Mesenchymal stem cell (in vitro differentiated cells and primary cell): Measurements from ENCODE around the gene LAMA4.

Experiments
- DNase-seq: peaks from one replicate; pipeline ENCODE4 v3.0.0-alpha.2; 2013
- H2AFZ ChIP-seq: one replicate; pipeline ENCODE4 v1.6.1; 2013; ENCODE audit warnings: low read depth, mild to moderate bottlenecking, control low read depth, inconsistent platforms, low read length, moderate library complexity
- H2AK5ac ChIP-seq: 2 replicates; pipeline ENCODE4 v1.6.1; 2013; ENCODE audit warnings: low read length, moderate library complexity, mild to moderate bottlenecking, inconsistent platforms; ENCODE audit not compliant: severe bottlenecking
- H2BK120ac ChIP-seq: one replicate; pipeline ENCODE4 v1.6.1; 2013; ENCODE audit warnings: low read depth, mild to moderate bottlenecking, inconsistent platforms, low read length, moderate library complexity
- H2BK12ac ChIP-seq, 2 experiments: one replicate each; pipeline ENCODE4 v1.6.1; 2013; ENCODE audit warnings: inconsistent platforms in 2 of 2, low read length in 2 of 2, mild to moderate bottlenecking in 2 of 2, moderate library complexity in 2 of 2, control low read depth in 1 of 2
- H2BK15ac ChIP-seq: one replicate; pipeline ENCODE4 v1.6.1; 2013; ENCODE audit warnings: mild to moderate bottlenecking, low read depth, inconsistent platforms; ENCODE audit not compliant: poor library complexity, severe bottlenecking
- H2BK5ac ChIP-seq: 2 replicates; pipeline ENCODE4 v1.6.1; 2013; ENCODE audit warnings: low read depth, mild to moderate bottlenecking, low read length, control low read depth, inconsistent platforms; ENCODE audit not compliant: poor library complexity, severe bottlenecking
- H3K14ac ChIP-seq, 2 experiments: one replicate each; pipeline ENCODE4 v1.6.1; 2013; ENCODE audit warnings: inconsistent platforms in 2 of 2, low read length in 2 of 2, control low read depth in 1 of 2, mild to moderate bottlenecking in 1 of 2, moderate library complexity in 1 of 2
- H3K18ac ChIP-seq, 2 experiments: one replicate each; pipeline ENCODE4 v1.6.1; 2013; ENCODE audit warnings: inconsistent platforms in 2 of 2, low read length in 2 of 2, control low read depth in 1 of 2, low read depth in 1 of 2, mild to moderate bottlenecking in 1 of 2
- H3K23ac ChIP-seq, 2 experiments: one replicate each; pipeline ENCODE4 v1.6.1; 2013; ENCODE audit warnings: inconsistent platforms in 2 of 2, low read length in 2 of 2, mild to moderate bottlenecking in 2 of 2, moderate library complexity in 2 of 2, control low read depth in 1 of 2
- H3K27ac ChIP-seq: 2 replicates; pipeline ENCODE4 v1.5.1; 2013; ENCODE audit warnings: mild to moderate bottlenecking, moderate library complexity, low read length, control low read depth, inconsistent platforms; ENCODE audit not compliant: poor library complexity, severe bottlenecking
- H3K27me3 ChIP-seq, 2 experiments: 2 replicates each; pipeline versions ENCODE4 v1.6.1 to v1.7.0; 2013; ENCODE audit warnings: low read length in 2 of 2, mild to moderate bottlenecking in 2 of 2, moderate library complexity in 2 of 2, control low read depth in 1 of 2, inconsistent platforms in 1 of 2; ENCODE audit not compliant: control insufficient read depth in 1 of 2, insufficient read depth in 1 of 2
- H3K36me3 ChIP-seq, 2 experiments: 2 replicates each; pipeline versions ENCODE4 v1.6.1 to v1.7.0; 2013; ENCODE audit warnings: low read length in 2 of 2, control low read depth in 1 of 2, inconsistent platforms in 1 of 2, low read depth in 1 of 2, mild to moderate bottlenecking in 1 of 2; ENCODE audit not compliant: insufficient read depth in 2 of 2, control insufficient read depth in 1 of 2
- H3K4ac ChIP-seq, 2 experiments: one replicate each; pipeline ENCODE4 v1.6.1; 2013; ENCODE audit warnings: inconsistent platforms in 2 of 2, low read length in 2 of 2, mild to moderate bottlenecking in 2 of 2, moderate library complexity in 2 of 2, control low read depth in 1 of 2, low read depth in 1 of 2
- H3K4me1 ChIP-seq: 2 replicates; pipeline ENCODE4 v1.6.1; 2013; ENCODE audit warnings: low read depth, low read length, control low read depth; ENCODE audit not compliant: control insufficient read depth, insufficient read depth
- H3K4me2 ChIP-seq: 2 replicates; pipeline ENCODE4 v1.6.1; 2013; ENCODE audit warnings: low read length, mild to moderate bottlenecking, inconsistent platforms; ENCODE audit not compliant: poor library complexity, severe bottlenecking
- H3K4me3 ChIP-seq, 2 experiments: 2 replicates each; pipeline versions ENCODE4 v1.5.1 to v1.7.0; 2013; ENCODE audit warnings: low read length in 2 of 2, mild to moderate bottlenecking in 2 of 2, control low read depth in 1 of 2, low read depth in 1 of 2; ENCODE audit not compliant: insufficient read depth in 1 of 2
- H3K79me1 ChIP-seq: replicated peaks from 2 replicates; pipeline ENCODE4 v1.6.1; 2013; ENCODE audit warnings: mild to moderate bottlenecking, control low read depth, low read length, inconsistent platforms; ENCODE audit not compliant: poor library complexity, severe bottlenecking
- H3K9ac ChIP-seq: 2 replicates; pipeline ENCODE4 v1.7.0; 2013; ENCODE audit warnings: mild to moderate bottlenecking, low read length, moderate library complexity
- H3K9me3 ChIP-seq: 2 replicates; pipeline ENCODE4 v1.7.0; 2013; ENCODE audit warnings: mild to moderate bottlenecking, low read length; ENCODE audit not compliant: control insufficient read depth
- H4K8ac ChIP-seq: one replicate; pipeline ENCODE4 v1.6.1; 2013; ENCODE audit warnings: inconsistent platforms, mild to moderate bottlenecking, low read length, moderate library complexity
- H4K91ac ChIP-seq: one replicate; pipeline ENCODE4 v1.6.1; 2013; ENCODE audit warnings: mild to moderate bottlenecking, low read length, inconsistent platforms
- WGBS: methylation state at CpG from one replicate; pipeline ENCODE4 v1.1.7; 2013; ENCODE audit warnings: mixed read lengths; 5-methylcytosine and 5-hydroxymethylcytosine counted together

LAMA4 gene

DNA sequence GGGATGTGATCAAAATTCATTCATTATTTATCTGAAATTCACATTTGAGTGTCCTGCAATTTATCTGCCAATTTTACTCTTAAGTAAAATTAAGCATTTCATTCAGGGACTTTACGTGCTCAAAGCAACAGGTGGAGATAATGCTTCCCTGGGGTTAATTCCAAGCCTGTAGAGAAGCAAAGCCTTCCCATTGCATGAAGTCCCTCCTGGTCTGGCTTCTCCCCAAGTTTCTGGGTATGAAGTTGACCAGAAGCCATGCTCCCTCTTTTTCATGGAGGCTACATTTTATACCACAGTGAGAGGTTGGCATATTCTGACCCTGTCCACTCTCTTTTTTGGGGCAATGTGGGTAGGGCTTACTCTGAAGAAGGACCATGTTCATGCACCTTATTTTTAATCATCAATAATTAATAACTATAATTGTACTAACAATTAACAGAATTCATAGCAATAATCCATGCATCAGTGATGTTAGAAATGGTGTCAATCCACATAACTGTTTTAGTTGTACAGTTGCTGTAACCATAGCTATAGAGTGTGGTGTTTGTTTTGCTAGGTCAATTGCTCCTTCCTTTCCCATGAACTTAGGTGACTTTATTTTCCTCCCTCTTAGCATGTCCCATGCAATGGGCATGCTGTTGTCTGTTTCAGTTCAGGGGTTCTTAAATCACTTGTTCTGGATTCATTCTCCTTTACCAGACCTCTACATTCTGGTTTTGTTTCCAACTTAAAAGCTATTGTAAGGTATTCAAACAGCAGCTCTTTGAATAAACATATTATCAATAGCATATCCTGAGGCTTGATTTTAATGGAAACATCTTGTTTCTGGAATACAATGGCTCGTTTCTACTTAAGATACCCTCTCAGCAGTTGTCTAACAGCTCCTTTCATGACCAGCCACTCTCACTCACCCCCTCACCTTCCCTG, 1.5 kb downstream of the LAMA4 start:
- no peak overlapping the region for H2AK5ac ChIP-seq
- no peak overlapping the region for H2BK12ac ChIP-seq
- H3K14ac ChIP-seq: no peak overlapping the region
- peak overlapping the region; percentile 91 for H3K4me2 ChIP-seq
- H2BK120ac ChIP-seq: no peak overlapping the region
- 68% methylated on average over 2 of the region's 2 CpGs for WGBS
- no peak overlapping the region for H2BK15ac ChIP-seq
- no peak overlapping the region for H4K8ac ChIP-seq
- H4K91ac ChIP-seq: no peak overlapping the region
- H2AFZ ChIP-seq: no peak overlapping the region
- H3K9me3 ChIP-seq: no peaks in the 10 kb centered on the region
- peak overlapping the region; percentile 96 for H3K9ac ChIP-seq
- H3K27ac ChIP-seq: no peak overlapping the region
- H3K23ac ChIP-seq: no peak overlapping the region
- peaks cover 7% of the 10 kb centered on the region for H3K4me1 ChIP-seq
- no peak overlapping the region for H3K4ac ChIP-seq
- H3K79me1 ChIP-seq: no peaks in the 10 kb centered on the region
- no peak overlapping the region for H2BK5ac ChIP-seq
- H3K36me3 ChIP-seq: peaks cover 0 to 22% of the 10 kb centered on the region in 2 experiments
- H3K27me3 ChIP-seq: no peaks in the 10 kb centered on the region
- peak overlapping the region in 1 of 2 experiments; percentile 97 for H3K4me3 ChIP-seq
- DNase-seq: peak; percentile 57
- no peak overlapping the region for H3K18ac ChIP-seq

DNA sequence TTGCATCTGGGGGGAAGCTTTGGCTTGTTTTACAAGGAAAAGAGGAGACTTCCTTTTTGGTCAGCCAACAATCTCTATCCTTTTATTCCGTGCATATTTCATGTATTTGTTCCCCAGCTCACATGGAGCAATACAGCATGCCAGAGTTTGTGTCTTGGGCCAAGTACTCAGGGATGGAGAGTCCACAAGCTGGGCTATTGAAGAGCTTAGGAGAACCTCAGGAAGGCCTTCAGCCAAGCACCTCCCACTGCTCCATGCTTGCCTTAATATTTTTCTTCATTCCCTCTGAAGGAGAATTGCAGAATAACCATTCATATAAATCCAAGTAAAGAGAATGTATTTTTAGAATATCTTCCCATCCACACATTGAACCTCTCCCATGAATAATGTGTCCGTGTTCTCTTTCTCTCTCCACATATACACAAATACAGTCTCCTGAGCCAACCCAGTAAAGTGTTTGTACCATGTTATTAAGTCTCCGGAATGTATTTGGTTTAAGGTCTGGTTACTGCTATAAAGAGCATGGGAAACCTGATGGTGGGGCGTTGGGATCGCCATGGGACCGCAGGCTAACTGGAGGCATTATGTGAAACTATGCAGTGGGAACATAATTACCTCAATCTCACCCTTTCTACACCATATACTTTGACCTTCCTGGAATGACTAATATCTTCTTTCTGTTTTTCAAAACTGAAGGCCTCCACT, 3.0 kb downstream of the LAMA4 start:
- no peak overlapping the region for H3K14ac ChIP-seq
- peaks cover 0 to 29% of the 10 kb centered on the region in 2 experiments for H3K36me3 ChIP-seq
- no peak overlapping the region for H2AK5ac ChIP-seq
- H3K4me3 ChIP-seq: peak overlapping the region in 1 of 2 experiments; percentile 97
- H3K18ac ChIP-seq: no peak overlapping the region
- H3K9me3 ChIP-seq: no peaks in the 10 kb centered on the region
- no peak overlapping the region for H3K4me2 ChIP-seq
- H4K91ac ChIP-seq: no peak overlapping the region
- H3K4me1 ChIP-seq: peaks cover 7% of the 10 kb centered on the region
- H3K23ac ChIP-seq: no peak overlapping the region
- no peak overlapping the region for H2BK12ac ChIP-seq
- H3K79me1 ChIP-seq: no peaks in the 10 kb centered on the region
- no peak overlapping the region for H3K4ac ChIP-seq
- H3K9ac ChIP-seq: peak overlapping the region; percentile 96
- no peak overlapping the region for H2BK5ac ChIP-seq
- peak; percentile 51 for DNase-seq
- no peak overlapping the region for H2BK120ac ChIP-seq
- no peak overlapping the region for H2AFZ ChIP-seq
- WGBS: 89% methylated on average over 4 of the region's 6 CpGs
- H4K8ac ChIP-seq: no peak overlapping the region
- no peak overlapping the region for H2BK15ac ChIP-seq
- H3K27ac ChIP-seq: no peak overlapping the region
- no peaks in the 10 kb centered on the region for H3K27me3 ChIP-seq

DNA sequence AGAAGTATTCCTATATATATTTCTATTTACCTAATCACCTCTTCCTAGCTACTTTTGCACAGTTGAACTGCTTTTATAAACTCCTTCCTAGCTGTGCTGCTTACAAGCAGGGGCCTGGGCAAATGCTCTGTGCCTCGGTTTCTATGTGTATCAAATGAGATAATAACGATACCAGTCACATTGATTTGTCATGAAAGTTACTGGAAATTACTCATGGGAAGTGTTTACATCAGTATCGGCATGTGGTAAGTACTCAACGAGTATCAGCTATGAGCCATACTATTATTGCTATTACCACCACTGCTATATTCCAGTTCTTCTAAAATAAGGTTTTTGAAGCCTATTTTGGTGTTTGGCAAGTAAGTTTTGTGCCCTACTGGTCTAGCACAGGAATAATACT, 4.9 kb downstream of the LAMA4 start:
- Histone ChIP-seq H3K14ac (no peak overlapping the region), H3K18ac (no peak overlapping the region)
- 100% methylated on average over 2 of the region's 4 CpGs for WGBS

DNA sequence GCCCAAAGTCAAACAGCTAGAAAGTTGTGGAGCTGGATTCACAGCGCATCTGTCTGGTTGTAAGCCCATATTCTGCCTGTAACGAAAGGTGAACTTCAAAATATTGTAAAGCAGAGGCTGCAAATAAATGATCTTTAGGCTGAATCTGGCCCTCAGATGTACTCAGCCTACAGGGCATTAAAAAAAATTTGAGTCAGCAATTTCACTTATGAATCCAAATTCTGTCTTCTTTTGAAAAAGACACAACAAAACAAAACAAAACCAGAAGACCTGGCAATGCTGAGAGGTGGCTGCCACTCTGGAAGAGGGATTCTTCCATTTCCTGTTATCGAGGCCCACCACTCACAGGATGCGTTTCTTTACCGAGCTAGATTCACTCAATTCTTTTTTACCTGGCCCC, 7.1 kb downstream of the LAMA4 start:
- H3K27ac ChIP-seq: no peak overlapping the region
- no peak overlapping the region for H2BK5ac ChIP-seq
- peak overlapping the region; percentile 96 for H3K9ac ChIP-seq
- no peak overlapping the region for H3K23ac ChIP-seq
- no peak overlapping the region for H4K8ac ChIP-seq
- peak overlapping the region in 1 of 2 experiments; percentile 64 for H3K4me3 ChIP-seq
- H3K4ac ChIP-seq: peak overlapping the region in 1 of 2 experiments; percentile 4
- H3K36me3 ChIP-seq: peaks cover 0 to 56% of the 10 kb centered on the region in 2 experiments
- H2BK12ac ChIP-seq: no peak overlapping the region
- DNase-seq: no peak
- H4K91ac ChIP-seq: no peak overlapping the region
- no peaks in the 10 kb centered on the region for H3K4me1 ChIP-seq
- H3K4me2 ChIP-seq: no peak overlapping the region
- H2AFZ ChIP-seq: no peak overlapping the region
- H3K27me3 ChIP-seq: no peaks in the 10 kb centered on the region
- no peak overlapping the region for H2BK15ac ChIP-seq
- WGBS: 81% methylated on average over 5 of the region's 5 CpGs
- H2AK5ac ChIP-seq: no peak overlapping the region
- no peak overlapping the region for H3K14ac ChIP-seq
- no peaks in the 10 kb centered on the region for H3K79me1 ChIP-seq
- H3K18ac ChIP-seq: no peak overlapping the region
- H2BK120ac ChIP-seq: no peak overlapping the region
- H3K9me3 ChIP-seq: no peaks in the 10 kb centered on the region

More for the DNA sequence above, 4.9 kb downstream of the LAMA4 start:
- Histone ChIP-seq H3K9ac (peak overlapping the region; percentile 96), H2BK12ac (no peak overlapping the region), H3K23ac (no peak overlapping the region), H3K4me1 (peaks cover 6% of the 10 kb centered on the region), H3K4me3 (peak overlapping the region in 1 of 2 experiments; percentile 97), H3K9me3 (no peaks in the 10 kb centered on the region), H3K4ac (no peak overlapping the region), H4K91ac (no peak overlapping the region), H2BK5ac (no peak overlapping the region), H2AK5ac (no peak overlapping the region), H2AFZ (no peak overlapping the region), H2BK15ac (no peak overlapping the region), H2BK120ac (no peak overlapping the region), H3K27ac (no peak overlapping the region), H4K8ac (no peak overlapping the region), H3K4me2 (no peak overlapping the region), H3K36me3 (peaks cover 0 to 41% of the 10 kb centered on the region in 2 experiments), H3K79me1 (no peaks in the 10 kb centered on the region), H3K27me3 (no peaks in the 10 kb centered on the region)
- no peak for DNase-seq
